Thyroid gland (tissue), 4 donors: ENCODE data around the gene MRGPRG.

Source experiments
- POLR2A ChIP-seq, 2 donors: fragments of 450-650 bp; IDR thresholded peaks; one replicate each; pipeline ENCODE4 v1.6.1; 2017; ENCODE audit warnings: antibody characterized with exemption in 2 of 2, mild to moderate bottlenecking in 2 of 2, moderate library complexity in 1 of 2
- TF ChIP-seq, protein P1 (sequence below), 6 experiments: fragments of 200-600 bp in 3 of 6; fragments of 450-650 bp in 3 of 6; sonication (generic) in 3 of 6; IDR thresholded peaks; one replicate each; pipeline ENCODE4 v1.5.1; 2016 to 2019; ENCODE audit warnings: antibody characterized with exemption in 6 of 6, mild to moderate bottlenecking in 2 of 6, inconsistent platforms in 1 of 6, moderate library complexity in 1 of 6

DNA sequence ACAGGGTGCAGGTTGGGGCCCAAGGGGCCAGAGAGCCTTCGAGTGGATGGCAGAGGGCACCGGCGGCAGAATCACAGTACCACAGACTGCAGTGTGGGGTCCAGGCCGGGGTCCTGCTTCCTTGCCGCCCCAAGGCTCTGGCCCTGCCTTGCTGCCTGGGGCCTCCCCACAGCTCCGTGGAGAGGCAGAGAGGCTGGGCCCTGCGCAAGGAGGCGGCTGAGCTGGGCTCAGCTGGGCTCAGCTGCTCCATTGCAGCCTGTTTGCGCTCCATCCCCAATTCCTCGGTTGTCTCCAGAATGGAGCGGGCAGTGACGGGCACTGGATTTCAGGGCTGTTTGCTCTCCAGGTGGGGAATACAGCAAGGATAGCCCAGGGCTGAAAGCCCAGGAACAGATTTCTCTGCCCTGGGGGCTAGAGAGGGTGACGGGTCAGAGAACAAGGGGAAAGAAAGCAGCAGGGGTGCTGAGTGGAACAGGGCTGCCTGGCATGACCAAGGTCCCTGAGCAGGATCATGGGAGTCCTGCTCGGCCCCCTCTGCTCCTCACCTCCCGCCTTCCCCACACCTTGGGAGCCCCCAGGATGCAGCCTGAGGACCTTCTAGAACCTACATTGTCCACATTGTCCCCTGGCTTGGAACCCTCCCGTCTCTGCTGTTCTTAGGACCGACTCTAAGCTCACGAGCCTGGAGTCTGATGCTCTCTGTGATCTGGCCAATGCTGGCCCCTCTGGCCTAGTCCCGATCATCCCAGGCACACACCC, 18.9 kb downstream of the MRGPRG start:
- TF ChIP-seq POLR2A (IDR thresholded peaks at IDR 0.05): no peak
- TF ChIP-seq, protein P1, sequence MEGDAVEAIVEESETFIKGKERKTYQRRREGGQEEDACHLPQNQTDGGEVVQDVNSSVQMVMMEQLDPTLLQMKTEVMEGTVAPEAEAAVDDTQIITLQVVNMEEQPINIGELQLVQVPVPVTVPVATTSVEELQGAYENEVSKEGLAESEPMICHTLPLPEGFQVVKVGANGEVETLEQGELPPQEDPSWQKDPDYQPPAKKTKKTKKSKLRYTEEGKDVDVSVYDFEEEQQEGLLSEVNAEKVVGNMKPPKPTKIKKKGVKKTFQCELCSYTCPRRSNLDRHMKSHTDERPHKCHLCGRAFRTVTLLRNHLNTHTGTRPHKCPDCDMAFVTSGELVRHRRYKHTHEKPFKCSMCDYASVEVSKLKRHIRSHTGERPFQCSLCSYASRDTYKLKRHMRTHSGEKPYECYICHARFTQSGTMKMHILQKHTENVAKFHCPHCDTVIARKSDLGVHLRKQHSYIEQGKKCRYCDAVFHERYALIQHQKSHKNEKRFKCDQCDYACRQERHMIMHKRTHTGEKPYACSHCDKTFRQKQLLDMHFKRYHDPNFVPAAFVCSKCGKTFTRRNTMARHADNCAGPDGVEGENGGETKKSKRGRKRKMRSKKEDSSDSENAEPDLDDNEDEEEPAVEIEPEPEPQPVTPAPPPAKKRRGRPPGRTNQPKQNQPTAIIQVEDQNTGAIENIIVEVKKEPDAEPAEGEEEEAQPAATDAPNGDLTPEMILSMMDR (IDR thresholded peaks at IDR 0.05): no peak
